ENCODE data around the gene PSMG1.
"Not testable (repeated sequence)": the region's sequence is repeated elsewhere in the genome, so short reads cannot be mapped to it uniquely, and the experiment has no call there.

Gene PSMG1

DNA sequence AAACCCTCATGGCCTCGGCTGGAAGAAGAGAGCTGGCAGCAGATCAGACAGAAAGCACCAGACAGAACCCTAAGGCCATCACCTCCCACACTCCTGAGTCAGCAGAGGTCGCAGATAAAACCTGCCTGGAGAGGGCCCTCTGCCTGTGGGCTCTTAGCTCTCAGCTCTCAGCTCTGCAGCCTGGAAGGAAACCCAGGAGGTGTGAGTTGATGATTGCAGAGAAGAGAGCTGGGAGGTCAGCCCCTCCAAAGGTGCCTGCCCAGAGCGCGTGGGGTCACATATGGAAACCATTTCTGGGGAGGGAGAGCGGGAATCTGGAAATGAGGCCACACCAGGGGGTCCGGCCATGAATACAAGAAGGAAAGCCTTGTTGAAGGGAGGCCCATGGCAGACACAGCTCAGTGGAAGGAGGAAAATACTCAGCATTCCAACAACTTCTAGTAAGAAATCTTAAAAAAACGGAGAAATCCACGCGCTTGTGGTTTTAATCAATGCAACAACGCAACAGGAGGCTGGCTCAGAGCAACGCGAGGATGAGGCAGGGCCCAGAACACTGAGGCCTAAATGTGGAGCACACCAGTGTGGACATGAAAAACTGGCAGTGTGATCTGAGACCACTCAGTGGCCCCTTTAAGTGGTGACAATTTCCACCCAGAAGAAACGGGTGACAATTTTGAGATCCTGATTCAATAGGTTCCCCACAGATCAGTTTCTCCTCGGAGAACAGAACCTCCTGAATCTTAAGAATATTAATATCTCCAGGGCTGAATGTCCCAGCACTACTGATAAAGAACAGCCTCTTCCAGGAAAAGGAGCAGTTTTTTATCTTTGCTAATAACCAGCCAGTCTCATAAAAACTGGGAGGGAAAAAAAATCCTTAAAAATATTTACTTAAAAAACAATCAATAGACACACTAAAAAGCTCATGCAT, 45.7 kb downstream of the PSMG1 start:
- H3K4me3 ChIP-seq (ENCODE audit: extremely low read depth, insufficient read depth, low read length, poor library complexity, severe bottlenecking): no peak overlapping the region
- peaks cover 7% of the 10 kb centered on the region for H3K4me1 ChIP-seq (ENCODE audit: control insufficient read depth, insufficient read depth, low read length, poor library complexity, severe bottlenecking)
- 56 to 58% methylated on average over 10 to 11 of the region's 14 CpGs for WGBS, 2 experiments (ENCODE audit: insufficient coverage in 2 of 2)
- H3K36me3 ChIP-seq (ENCODE audit: control insufficient read depth, insufficient read depth, low read length): no peaks in the 10 kb centered on the region
- H3K9me3 ChIP-seq (ENCODE audit: control insufficient read depth, low read length): no peaks in the 10 kb centered on the region
- H3K27ac ChIP-seq (ENCODE audit: low read depth, low read length, severe bottlenecking): peak overlapping the region; percentile 57

DNA sequence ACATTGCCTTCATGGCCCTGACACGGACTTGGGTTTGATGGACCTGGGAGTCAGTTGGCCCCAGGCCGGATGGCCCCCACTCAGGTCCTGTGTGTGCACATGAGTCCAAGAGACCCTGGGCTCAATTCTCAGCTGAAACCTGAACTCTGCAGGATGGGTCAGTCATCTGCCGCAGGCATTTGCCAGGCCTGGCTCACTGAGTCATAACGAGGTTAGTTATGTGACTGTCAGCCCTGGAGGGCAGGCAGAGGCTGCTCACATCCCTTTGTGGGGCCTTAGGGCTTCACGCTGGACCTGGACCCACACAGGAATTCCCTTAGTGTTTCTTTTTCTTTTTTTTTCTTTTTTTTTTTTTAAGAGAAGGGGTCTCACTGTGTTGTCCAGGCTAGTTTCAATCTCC, 46.5 kb downstream of the PSMG1 start:
- peaks cover 7% of the 10 kb centered on the region for H3K4me1 ChIP-seq (ENCODE audit: control insufficient read depth, insufficient read depth, low read length, poor library complexity, severe bottlenecking)
- peak overlapping the region; percentile 57 for H3K27ac ChIP-seq (ENCODE audit: low read depth, low read length, severe bottlenecking)
- H3K36me3 ChIP-seq (ENCODE audit: control insufficient read depth, insufficient read depth, low read length): no peaks in the 10 kb centered on the region
- 90 to 94% methylated on average over 4 to 5 of the region's 5 CpGs for WGBS, 2 experiments (ENCODE audit: insufficient coverage in 2 of 2)
- no peak overlapping the region for H3K4me3 ChIP-seq (ENCODE audit: extremely low read depth, insufficient read depth, low read length, poor library complexity, severe bottlenecking)
- no peaks in the 10 kb centered on the region for H3K9me3 ChIP-seq (ENCODE audit: control insufficient read depth, low read length)

DNA sequence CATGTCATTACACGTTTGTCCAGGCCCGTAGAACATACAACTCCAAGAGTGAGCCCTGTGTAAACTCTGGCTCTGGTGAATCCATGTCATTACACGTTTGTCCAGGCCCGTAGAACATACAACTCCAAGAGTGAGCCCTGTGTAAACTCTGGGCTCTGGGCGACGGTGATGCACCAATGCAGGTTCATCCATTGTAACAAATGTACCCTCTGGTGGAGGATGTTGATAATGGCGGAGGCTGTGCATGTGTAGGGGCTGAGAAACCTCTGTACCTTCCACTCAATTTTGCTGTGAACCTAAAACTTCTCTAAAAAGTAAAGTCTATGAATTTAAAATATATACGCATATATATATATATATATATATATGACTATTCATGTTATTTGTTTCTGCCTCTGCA, 47.1 kb downstream of the PSMG1 start:
- 90 to 100% methylated on average over 4 to 5 of the region's 8 CpGs for WGBS, 2 experiments (ENCODE audit: insufficient coverage in 2 of 2)
- H3K9me3 ChIP-seq (ENCODE audit: control insufficient read depth, low read length); H3K36me3 ChIP-seq (ENCODE audit: control insufficient read depth, insufficient read depth, low read length); H3K4me1 ChIP-seq (ENCODE audit: control insufficient read depth, insufficient read depth, low read length, poor library complexity, severe bottlenecking); H3K27ac ChIP-seq (ENCODE audit: low read depth, low read length, severe bottlenecking); H3K4me3 ChIP-seq (ENCODE audit: extremely low read depth, insufficient read depth, low read length, poor library complexity, severe bottlenecking): not testable (repeated sequence)

DNA sequence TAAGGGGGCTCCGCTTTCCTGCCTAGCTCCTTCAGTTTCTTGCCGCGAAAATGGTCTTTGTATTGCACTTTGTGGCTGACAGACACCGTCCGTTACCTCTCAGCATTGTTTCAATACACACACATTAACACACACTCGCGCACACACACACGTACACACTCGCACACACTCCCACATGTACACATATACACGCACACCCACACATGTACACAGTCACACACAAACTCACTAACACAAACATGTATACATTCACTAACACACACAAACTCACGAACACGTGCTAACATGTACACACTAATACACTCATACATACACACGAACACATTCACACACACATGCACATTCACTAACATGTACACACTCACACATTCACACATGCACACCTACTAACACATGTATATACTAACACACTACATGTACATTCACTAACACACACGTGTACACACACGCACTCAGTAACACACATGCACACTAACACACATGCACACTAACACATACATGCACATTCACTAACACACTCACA, 48.9 kb downstream of the PSMG1 start:
- no peaks in the 10 kb centered on the region for H3K36me3 ChIP-seq (ENCODE audit: control insufficient read depth, insufficient read depth, low read length)
- 87 to 88% methylated on average over 15 of the region's 15 CpGs for WGBS, 2 experiments (ENCODE audit: insufficient coverage in 2 of 2)
- no peak overlapping the region for H3K4me3 ChIP-seq (ENCODE audit: extremely low read depth, insufficient read depth, low read length, poor library complexity, severe bottlenecking)
- peaks cover 7% of the 10 kb centered on the region for H3K4me1 ChIP-seq (ENCODE audit: control insufficient read depth, insufficient read depth, low read length, poor library complexity, severe bottlenecking)
- peaks cover 8% of the 10 kb centered on the region for H3K9me3 ChIP-seq (ENCODE audit: control insufficient read depth, low read length)
- no peak overlapping the region for H3K27ac ChIP-seq (ENCODE audit: low read depth, low read length, severe bottlenecking)

DNA sequence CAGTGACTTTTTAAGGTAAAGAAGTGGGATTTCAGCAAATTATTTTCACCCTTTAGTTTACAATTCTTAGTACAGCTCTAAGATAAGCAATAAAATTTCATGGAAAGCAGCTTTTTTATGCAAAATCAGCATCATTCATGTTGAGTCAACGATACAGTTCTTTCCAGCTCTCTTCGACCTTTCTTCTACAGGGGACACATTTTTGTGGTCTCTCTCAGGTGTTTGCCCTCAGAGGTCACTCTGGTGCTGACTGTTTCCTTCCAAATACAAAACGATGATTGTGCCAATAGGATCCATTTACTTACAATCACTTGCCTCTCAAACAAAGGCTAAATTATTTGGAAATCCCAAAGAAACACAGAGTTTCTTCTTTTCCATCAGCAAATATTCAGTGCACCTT, 51.0 kb downstream of the PSMG1 start:
- Histone ChIP-seq H3K9me3 (ENCODE audit: control insufficient read depth, low read length) (peaks cover 8% of the 10 kb centered on the region), H3K36me3 (ENCODE audit: control insufficient read depth, insufficient read depth, low read length) (no peaks in the 10 kb centered on the region), H3K4me1 (ENCODE audit: control insufficient read depth, insufficient read depth, low read length, poor library complexity, severe bottlenecking) (peaks cover 3% of the 10 kb centered on the region), H3K27ac (ENCODE audit: low read depth, low read length, severe bottlenecking) (no peak overlapping the region), H3K4me3 (ENCODE audit: extremely low read depth, insufficient read depth, low read length, poor library complexity, severe bottlenecking) (no peak overlapping the region)
- 84 to 89% methylated on average over 3 of the region's 3 CpGs for WGBS, 2 experiments (ENCODE audit: insufficient coverage in 2 of 2)

DNA sequence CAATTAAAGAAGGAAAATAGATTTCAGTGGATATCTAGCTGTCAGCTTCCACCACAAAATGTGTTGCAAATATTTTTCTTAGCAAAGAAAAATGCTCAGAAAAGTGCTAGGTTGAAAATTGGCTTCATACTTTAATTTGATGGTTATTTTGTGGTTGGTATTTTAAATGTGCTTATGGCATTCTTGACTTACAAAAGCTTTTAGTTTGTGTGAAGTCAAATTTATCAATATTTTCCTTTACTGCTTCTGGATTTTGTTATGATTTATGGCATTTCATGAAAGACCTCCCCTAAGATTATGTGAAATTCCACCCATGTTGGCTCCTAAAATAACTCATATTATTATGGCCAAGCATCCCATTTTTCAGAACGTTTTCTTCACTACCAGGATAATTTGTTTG, 51.5 kb downstream of the PSMG1 start:
- H3K27ac ChIP-seq (ENCODE audit: low read depth, low read length, severe bottlenecking): no peak overlapping the region
- no peaks in the 10 kb centered on the region for H3K36me3 ChIP-seq (ENCODE audit: control insufficient read depth, insufficient read depth, low read length)
- no CpG with 5 or more reads among the region's 1 CpG for WGBS, 2 experiments (ENCODE audit: insufficient coverage in 2 of 2)
- H3K9me3 ChIP-seq (ENCODE audit: control insufficient read depth, low read length): peaks cover 8% of the 10 kb centered on the region
- no peak overlapping the region for H3K4me3 ChIP-seq (ENCODE audit: extremely low read depth, insufficient read depth, low read length, poor library complexity, severe bottlenecking)
- no peaks in the 10 kb centered on the region for H3K4me1 ChIP-seq (ENCODE audit: control insufficient read depth, insufficient read depth, low read length, poor library complexity, severe bottlenecking)

DNA sequence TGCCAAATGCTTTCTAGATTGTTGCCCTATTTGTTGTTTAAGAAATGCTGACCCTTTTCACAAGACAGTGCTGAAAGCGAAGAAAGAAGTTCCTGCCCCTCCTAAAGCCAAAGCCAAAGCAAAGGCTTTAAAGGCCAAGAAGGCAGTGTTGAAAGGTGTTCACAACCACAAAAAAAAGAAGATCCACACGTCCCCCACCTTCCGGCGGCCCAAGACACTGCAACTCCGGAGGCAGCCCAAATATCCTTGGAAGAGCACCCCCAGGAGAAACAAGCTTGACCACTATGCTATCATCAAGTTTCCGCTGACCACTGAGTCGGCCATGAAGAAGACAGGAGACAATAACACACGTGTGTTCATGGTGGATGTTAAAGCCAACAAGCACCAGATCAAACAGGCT, 55.7 kb downstream of the PSMG1 start:
- no peaks in the 10 kb centered on the region for H3K4me1 ChIP-seq (ENCODE audit: control insufficient read depth, insufficient read depth, low read length, poor library complexity, severe bottlenecking)
- peaks cover 8% of the 10 kb centered on the region for H3K9me3 ChIP-seq (ENCODE audit: control insufficient read depth, low read length)
- H3K36me3 ChIP-seq (ENCODE audit: control insufficient read depth, insufficient read depth, low read length): no peaks in the 10 kb centered on the region
- H3K4me3 ChIP-seq (ENCODE audit: extremely low read depth, insufficient read depth, low read length, poor library complexity, severe bottlenecking): no peak overlapping the region
- no peak overlapping the region for H3K27ac ChIP-seq (ENCODE audit: low read depth, low read length, severe bottlenecking)
- 86 to 92% methylated on average over 3 to 8 of the region's 8 CpGs for WGBS, 2 experiments (ENCODE audit: insufficient coverage in 2 of 2)

DNA sequence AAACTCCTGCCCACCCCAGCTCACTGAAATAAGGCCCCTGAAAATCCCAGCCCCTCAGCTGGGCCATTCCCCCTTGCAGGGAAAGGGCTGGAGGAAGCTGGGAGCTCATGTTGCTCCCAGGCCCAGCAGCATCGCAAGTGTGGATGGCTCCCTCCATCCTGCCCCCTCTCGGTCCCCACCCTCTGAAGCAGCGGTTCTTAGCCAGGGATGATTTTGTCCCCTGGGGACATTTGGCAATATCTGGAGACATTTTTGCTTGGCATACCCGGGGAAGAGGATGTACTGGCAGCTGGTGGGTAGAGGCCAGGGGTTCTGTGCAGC, 56.8 kb downstream of the PSMG1 start:
- H3K36me3 ChIP-seq (ENCODE audit: control insufficient read depth, insufficient read depth, low read length): no peaks in the 10 kb centered on the region
- H3K4me3 ChIP-seq (ENCODE audit: extremely low read depth, insufficient read depth, low read length, poor library complexity, severe bottlenecking): no peak overlapping the region
- no peaks in the 10 kb centered on the region for H3K4me1 ChIP-seq (ENCODE audit: control insufficient read depth, insufficient read depth, low read length, poor library complexity, severe bottlenecking)
- 81 to 83% methylated on average over 2 to 4 of the region's 4 CpGs for WGBS, 2 experiments (ENCODE audit: insufficient coverage in 2 of 2)
- no peak overlapping the region for H3K27ac ChIP-seq (ENCODE audit: low read depth, low read length, severe bottlenecking)
- peaks cover 7% of the 10 kb centered on the region for H3K9me3 ChIP-seq (ENCODE audit: control insufficient read depth, low read length)

DNA sequence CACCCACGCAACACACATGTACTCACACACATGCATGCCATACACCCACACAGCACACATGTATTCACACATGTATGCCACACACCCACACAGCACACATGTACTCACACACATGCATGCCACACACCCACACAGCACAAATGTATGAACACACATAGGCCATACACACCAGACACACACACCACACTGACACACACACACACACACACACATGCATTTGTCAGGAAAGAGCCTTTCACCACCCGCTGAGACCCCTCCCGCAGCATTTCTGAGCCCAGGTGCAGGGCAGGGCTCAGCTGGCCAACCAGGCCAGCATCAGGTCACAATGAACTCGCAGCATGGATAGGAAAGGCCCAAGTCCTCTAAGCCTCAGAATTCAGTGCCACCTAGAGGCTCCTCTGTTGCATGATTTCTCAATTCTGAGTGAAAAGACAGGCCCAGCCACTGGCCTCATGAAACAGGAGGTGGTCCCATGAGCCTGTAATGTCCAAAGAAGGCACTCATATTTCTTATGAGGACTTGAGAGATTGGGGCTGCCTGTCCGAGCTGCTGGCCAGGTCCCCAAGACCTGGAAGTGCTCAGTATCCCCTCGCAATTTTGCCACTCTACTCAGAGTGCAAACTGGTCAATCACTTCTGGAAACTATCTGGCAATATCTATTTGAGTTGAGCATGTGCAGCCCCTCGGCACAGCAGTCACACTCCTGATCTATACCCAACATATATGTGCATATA, 57.3 kb downstream of the PSMG1 start:
- Histone ChIP-seq H3K9me3 (ENCODE audit: control insufficient read depth, low read length) (peaks cover 2% of the 10 kb centered on the region), H3K36me3 (ENCODE audit: control insufficient read depth, insufficient read depth, low read length) (no peaks in the 10 kb centered on the region), H3K4me3 (ENCODE audit: extremely low read depth, insufficient read depth, low read length, poor library complexity, severe bottlenecking) (no peak overlapping the region), H3K27ac (ENCODE audit: low read depth, low read length, severe bottlenecking) (no peak overlapping the region), H3K4me1 (ENCODE audit: control insufficient read depth, insufficient read depth, low read length, poor library complexity, severe bottlenecking) (no peaks in the 10 kb centered on the region)
- 41% methylated on average over 7 of the region's 7 CpGs for WGBS, 2 experiments (ENCODE audit: insufficient coverage in 2 of 2)

Data from mesodermal cell (in vitro differentiated cells).